K562 (cell line): ENCODE data around the gene TIA1. TPM values are rescaled to one million over a fixed set of nuclear protein-coding genes. Genes with fewer than 3 reads are reported as not detected.

Experiments used
- ELK3 ChIP-seq: fragments of 450-650 bp; formaldehyde crosslinking; IDR thresholded peaks from 2 replicates; pipeline ENCODE4 v1.4.0; 2020; ENCODE audit warnings: mild to moderate bottlenecking
- GTF3C2 ChIP-seq: IDR thresholded peaks from 3 replicates; pipeline ENCODE4 v1.6.1; 2011; ENCODE audit warnings: borderline replicate concordance, mild to moderate bottlenecking, moderate library complexity; ENCODE audit not compliant: insufficient read length; ENCODE audit errors: extremely low read depth
- HDAC2 ChIP-seq: fragments of 450-650 bp; IDR thresholded peaks from 2 replicates; pipeline ENCODE4 v1.6.1; 2016; ENCODE audit warnings: mild to moderate bottlenecking
- HMBOX1 ChIP-seq: sonication (generic); IDR thresholded peaks from 2 replicates; pipeline ENCODE4 v1.6.1; 2016
- MAFK ChIP-seq: IDR thresholded peaks from 2 replicates; pipeline ENCODE4 v1.6.1; 2011; ENCODE audit warnings: low read length, improper control_type of control experiment
- MTF1 ChIP-seq: fragments of 250-450 bp; sonication (Bioruptor Pico); IDR thresholded peaks from 2 replicates; pipeline ENCODE4 v1.9.0; 2021; ENCODE audit warnings: moderate library complexity, mild to moderate bottlenecking, inconsistent platforms, borderline replicate concordance
- PTRF ChIP-seq: fragments of 450-650 bp; IDR thresholded peaks from 2 replicates; pipeline ENCODE4 v1.6.1; 2016; ENCODE audit warnings: mild to moderate bottlenecking, missing genetic modification characterization, missing compliant biosample characterization
- SNRNP70 ChIP-seq: fragments of 200-400 bp; formaldehyde crosslinking; optimal IDR thresholded peaks from 2 replicates; pipeline ENCODE3; 2017; ENCODE audit warnings: low read depth, low read length
- ZNF133 ChIP-seq: fragments of 250-450 bp; sonication (Bioruptor Pico); IDR thresholded peaks from 2 replicates; pipeline ENCODE4 v1.4.0; 2020; ENCODE audit warnings: mild to moderate bottlenecking
- ZNF143 ChIP-seq: sonication (generic); formaldehyde crosslinking; IDR thresholded peaks from 2 replicates; pipeline ENCODE4 v1.9.0; 2022; ENCODE audit warnings: mild to moderate bottlenecking, missing genetic modification reagents
- ZNF316 ChIP-seq: fragments of 450-650 bp; IDR thresholded peaks from 2 replicates; pipeline ENCODE4 v1.6.1; 2016
- ZNF318 ChIP-seq, 2 experiments: fragments of 450-650 bp; IDR thresholded peaks; 2 replicates each; pipeline ENCODE4 v1.6.1; 2016; ENCODE audit warnings: mild to moderate bottlenecking in 2 of 2, borderline replicate concordance in 1 of 2, low read depth in 1 of 2, moderate library complexity in 1 of 2
- polyA plus RNA-seq, 8 experiments: library from polyadenylated mRNA; depleted of rRNA in 4 of 8; stranded (reverse) in 5 of 8; unstranded in 3 of 8; fragments of >200 nt; fragmentation: Nextera tagmentation in 2 of 8; fragmentation: Illumina TruSeq in 1 of 8; extraction: Ambion mirVana in 2 of 8; extraction: Trizol in 1 of 8; gene quantifications; 2 replicates each; pipeline versions ENCODE4 v1.2.1 to v1.2.3, GENCODE V29; 2011 to 2014; ENCODE audit warnings: inconsistent platforms in 1 of 8, missing spikeins in 1 of 8
- total RNA-seq, 7 experiments: library from RNA; depleted of rRNA in 6 of 7; stranded (reverse); fragments of >200 nt in 6 of 7; fragmentation: Illumina TruSeq in 2 of 7; extraction: Trizol in 2 of 7; gene quantifications; 2 replicates each; pipeline versions ENCODE4 v1.2.1 to v1.2.3, GENCODE V29; 2011 to 2021; ENCODE audit warnings: low replicate concordance in 1 of 7

The TIA1 gene
- total and polyA plus RNA-seq, 9 of the 15 experiments (the other 6 are each of a cell fraction or from before 2014, with no cell fraction given), result 25.3 to 129 (median 79.6) TPM

GRCh38 chr2:70243806-70244584 lies 4.4 kb downstream of the TIA1 start (continued):
- TF ChIP-seq HMBOX1 (peak; percentile 96), GTF3C2 (no peak), ZNF133 (CRISPR knock-in tag) (no peak), ELK3 (CRISPR knock-in tag) (no peak), SNRNP70 (no peak), MTF1 (CRISPR knock-in tag) (no peak), HDAC2 (0 out of 2 replicates have a peak, but pooled peaks have one; percentile 26), MAFK (no peak), ZNF143 (no peak), ZNF316 (peak; percentile 73), ZNF318 (IDR thresholded peaks at IDR 0.05; ENCODE audit: borderline replicate concordance in 1 of 2, low read depth in 1 of 2) (0 out of 4 replicates have a peak, but pooled peaks of 1 of the 2 experiments have one; percentile 68), PTRF (tag) (no peak)
